Cortex of kidney (tissue), 1 donor: Measurements from ENCODE around the gene SOD2.
"Not testable (repeated sequence)": the region's sequence is repeated elsewhere in the genome, so short reads cannot be mapped to it uniquely, and the experiment has no call there.

Experiments used
- DNase-seq: peaks from one replicate; lab custom pipeline; 2025; lab: John Stamatoyannopoulos, UW

SOD2 gene

GRCh38 chr6:159682295-159682694 is 10.7 kb downstream of the SOD2 start:
- no peak for DNase-seq

- no peak for DNase-seq
Measured at GRCh38 chr6:159681191-159681880, 11.7 kb downstream of the SOD2 start.

DNA sequence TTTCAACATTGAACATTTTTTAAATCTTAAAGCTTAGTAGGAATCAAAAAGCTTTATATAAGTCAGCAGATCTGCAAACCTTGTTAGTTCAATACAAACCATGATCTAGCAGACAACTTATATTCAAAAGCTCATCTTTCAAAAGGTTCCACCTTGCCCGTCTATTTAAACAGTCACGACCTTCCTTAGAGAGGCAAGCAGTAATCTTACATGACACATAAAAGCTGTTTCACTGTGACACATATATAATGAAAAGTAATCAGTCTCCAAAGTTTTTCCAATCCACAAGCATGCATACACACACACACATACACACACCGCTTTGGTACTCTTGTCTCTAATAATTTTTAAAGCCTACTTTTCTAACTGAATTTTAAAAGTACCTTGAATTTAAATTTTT is 12.9 kb downstream of the SOD2 start:
- DNase-seq = no peak

DNA sequence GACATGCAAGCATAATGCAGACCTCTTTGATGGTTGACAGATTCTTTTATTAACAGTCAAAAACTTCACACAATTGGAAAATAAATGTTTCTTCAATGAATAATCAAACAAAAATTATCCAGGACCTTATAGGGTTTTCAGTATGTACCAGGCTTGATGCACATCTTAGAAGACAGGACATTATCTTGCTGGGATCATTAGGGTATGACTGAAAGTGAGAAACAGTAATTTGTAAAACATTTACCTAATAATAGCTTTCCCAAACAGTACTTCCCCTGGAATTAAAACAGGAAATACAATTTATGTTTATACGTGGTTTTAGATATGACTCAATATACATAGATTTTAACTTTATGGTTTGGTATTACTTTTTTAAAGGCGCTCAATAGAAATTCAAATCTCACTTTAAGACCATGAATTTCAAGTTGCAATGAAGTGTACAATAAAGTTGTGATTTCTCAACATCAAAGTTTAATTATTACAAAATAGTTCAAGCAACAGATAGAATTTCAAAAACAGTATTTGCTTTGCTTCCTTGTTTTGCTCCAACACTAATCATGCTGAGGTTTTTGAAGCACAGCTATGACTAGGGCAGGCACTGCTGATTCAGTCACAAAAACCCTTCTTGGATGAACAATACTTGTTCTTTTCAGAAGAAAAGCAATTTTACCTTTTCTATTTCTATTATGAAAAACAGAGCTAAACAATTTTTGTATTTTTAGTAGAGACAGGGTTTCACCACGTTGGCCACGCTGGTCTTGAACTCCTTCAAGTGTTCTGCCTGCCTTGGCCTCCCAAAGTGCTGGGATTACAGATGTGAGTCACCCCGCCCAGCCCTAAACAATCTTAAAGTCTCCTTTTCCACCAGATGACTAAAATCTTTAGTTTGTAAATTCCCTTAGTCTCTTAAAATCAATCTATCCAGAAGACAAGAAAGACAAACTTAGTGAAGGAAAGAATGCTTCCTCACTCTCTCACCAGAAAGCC is 13.7 kb downstream of the SOD2 start:
- DNase-seq = no peak

DNA sequence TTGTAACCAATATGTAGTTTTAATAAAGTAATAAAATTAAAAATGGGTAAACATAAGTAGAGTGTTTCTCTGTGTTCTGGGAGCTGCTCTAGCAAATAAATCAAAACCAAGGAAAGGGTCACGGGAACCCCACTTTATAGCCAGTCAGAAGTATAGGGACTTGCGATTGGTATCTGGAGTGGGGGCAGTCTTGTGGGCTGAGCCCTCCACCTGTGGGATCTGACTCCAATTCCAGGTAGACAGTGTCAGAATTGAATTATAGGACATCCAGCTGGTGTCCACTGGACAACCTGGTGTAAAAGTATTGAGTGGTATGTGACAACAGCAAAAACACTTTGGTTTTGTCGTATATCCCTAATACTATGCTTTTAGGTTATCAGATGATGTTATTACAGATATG is 14.5 kb downstream of the SOD2 start:
- DNase-seq = no peak

GRCh38 chr6:159677506-159678165 is 15.4 kb downstream of the SOD2 start:
- DNase-seq = no peak

GRCh38 chr6:159676890-159677505 is 16.0 kb downstream of the SOD2 start:
- DNase-seq = no peak

GRCh38 chr6:159676236-159676635 is 16.8 kb downstream of the SOD2 start:
- DNase-seq = not testable (repeated sequence)

GRCh38 chr6:159665868-159666635 is 27.0 kb downstream of the SOD2 start:
- no peak for DNase-seq

GRCh38 chr6:159663368-159663889 is 29.6 kb downstream of the SOD2 start:
- not testable (repeated sequence) for DNase-seq

DNA sequence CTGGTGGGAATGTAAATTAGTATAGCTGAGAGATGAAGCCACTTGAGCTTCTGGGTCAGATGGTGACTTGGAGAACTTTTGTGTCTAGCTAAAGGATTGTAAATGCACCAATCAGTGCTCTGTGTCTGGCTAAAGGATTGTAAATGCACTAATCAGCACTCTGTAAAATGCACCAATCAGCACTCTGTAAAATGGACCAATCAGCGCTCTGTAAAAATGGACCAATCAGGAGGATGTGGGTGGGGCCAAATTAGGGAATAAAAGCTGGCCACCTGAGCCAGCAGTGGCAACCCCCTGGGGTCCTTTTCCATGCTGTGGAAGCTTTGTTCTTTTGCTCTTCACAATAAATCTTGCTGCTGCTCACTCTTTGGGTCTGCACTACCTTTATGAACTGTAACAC is 31.1 kb downstream of the SOD2 start:
- DNase-seq = not testable (repeated sequence)

GRCh38 chr6:159655409-159655988 is 37.5 kb downstream of the SOD2 start:
- DNase-seq = no peak

DNA sequence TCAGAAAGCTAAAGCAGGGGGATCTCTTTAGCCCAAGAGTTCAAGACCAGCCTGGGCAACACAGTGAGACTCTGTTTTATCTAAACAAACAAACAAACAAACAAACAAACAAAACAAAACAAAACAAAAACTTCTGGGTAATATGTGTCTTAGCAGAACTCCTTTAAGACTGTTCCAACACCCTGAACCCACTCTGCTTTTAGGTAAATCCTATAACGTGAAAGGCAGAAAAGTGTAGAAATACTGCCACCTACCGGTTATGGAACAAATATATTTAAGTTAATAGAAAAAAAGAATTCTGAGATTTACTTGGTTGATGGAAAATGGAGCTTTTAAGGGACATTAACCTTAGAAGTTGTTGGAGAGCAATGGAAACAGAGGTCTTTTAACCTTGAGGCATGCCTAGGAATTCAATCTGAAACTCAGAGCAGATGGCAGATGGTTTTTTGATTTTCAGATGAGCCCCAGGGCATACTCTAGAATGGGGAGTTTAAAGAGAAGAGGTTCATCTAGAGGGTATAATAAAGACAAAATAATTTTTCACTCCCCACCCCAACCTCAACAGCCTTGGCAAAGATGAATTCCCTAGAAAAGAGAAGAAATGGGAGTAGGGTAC is 38.5 kb downstream of the SOD2 start:
- no peak for DNase-seq

DNA sequence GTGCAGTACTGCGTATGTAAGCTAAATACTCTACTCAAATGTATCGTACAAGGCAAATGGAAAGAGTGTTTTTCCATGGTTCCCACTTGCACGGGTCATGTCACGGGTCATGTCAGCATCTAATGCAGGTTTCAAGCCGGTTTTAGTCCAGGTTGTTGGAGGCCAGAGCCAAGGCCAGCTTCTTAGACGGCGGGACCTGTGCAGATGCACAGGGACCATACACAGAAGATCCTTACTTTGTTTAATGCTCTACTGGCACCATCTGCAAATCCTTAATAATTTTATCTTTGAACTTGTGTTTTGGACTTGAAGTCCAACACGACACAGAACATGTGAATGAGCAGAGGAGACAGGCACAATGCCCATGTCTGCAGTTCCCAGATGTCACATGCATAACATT is 42.7 kb downstream of the SOD2 start:
- DNase-seq = no peak

GRCh38 chr6:159649441-159649840 is 43.6 kb downstream of the SOD2 start:
- no peak for DNase-seq

DNA sequence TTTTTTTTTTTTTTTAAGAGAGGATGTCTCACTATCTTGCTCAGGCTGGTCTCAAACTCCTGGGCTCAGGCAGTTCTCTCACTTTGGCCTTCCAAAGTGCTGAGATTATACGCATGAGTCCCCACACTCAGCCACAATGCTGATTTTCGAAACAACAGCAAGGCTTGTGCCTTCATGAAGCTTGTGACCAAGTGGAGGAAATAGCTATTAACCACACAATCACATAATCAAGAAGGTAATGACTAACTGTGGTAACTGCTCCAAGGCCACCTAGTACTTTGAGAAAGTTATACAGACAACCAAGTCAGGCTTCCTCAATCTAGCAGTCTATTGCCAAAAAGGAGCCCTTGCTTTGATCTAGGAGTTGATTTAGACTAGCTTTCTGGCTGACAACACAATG is 46.3 kb downstream of the SOD2 start:
- no peak for DNase-seq

DNA sequence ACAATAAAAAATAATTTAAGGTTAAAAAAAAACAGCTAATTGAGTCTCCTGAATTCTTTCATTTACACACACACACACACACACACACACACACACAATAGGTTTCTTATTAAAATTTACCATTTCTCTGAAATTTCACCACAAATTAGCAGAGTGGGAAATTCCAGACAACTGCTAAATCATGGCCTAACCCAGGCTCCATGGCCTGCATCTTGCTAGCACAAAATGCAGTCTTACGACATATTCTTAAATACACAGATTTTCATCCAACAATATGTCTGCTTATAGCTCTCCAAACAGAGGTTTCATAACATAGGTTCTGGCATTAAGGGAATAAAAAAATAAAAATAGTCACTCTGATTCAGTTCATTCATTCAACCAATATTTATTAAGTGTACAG is 46.9 kb downstream of the SOD2 start:
- DNase-seq = no peak

- DNase-seq = no peak
Measured at GRCh38 chr6:159645640-159646039, 47.4 kb downstream of the SOD2 start.
